Limb (tissue), 2 donors: Measurements from ENCODE around the gene FGF2.
A peak's percentile ranks its signal among the peaks of the same experiment; 100 is the strongest.
"Not testable (repeated sequence)": the region's sequence is repeated elsewhere in the genome, so short reads cannot be mapped to it uniquely, and the experiment has no call there.

Experiments
- DNase-seq, 2 donors: peaks; one replicate each; pipeline ENCODE4 v3.0.0-alpha.2; 2016; ENCODE audit errors: extremely low spot score in 2 of 2

Gene FGF2

GRCh38 chr4:122826553-122827257, at the start of gene FGF2:
TSS of gene FGF2 (plus strand) at chr4:122826831. CDS start at chr4:122827175, 344 bp downstream.
- DNase-seq = peak; percentile 86 to 90

- no peak for DNase-seq
Measured at GRCh38 chr4:122776916-122777315, 49.7 kb upstream of the FGF2 start.

- DNase-seq = no peak
Measured at GRCh38 chr4:122777846-122778673, 48.6 kb upstream of the FGF2 start.

GRCh38 chr4:122781486-122781885, 45.1 kb upstream of the FGF2 start:
- DNase-seq = no peak

- peak in 1 of 2 donors; percentile 43 for DNase-seq
Measured at GRCh38 chr4:122783301-122784215, 43.1 kb upstream of the FGF2 start.

- DNase-seq = no peak
Measured at GRCh38 chr4:122784261-122784660, 42.4 kb upstream of the FGF2 start.

- no peak for DNase-seq
Measured at GRCh38 chr4:122785099-122785498, 41.5 kb upstream of the FGF2 start.

- not testable (repeated sequence) for DNase-seq
Measured at GRCh38 chr4:122786296-122786695, 40.3 kb upstream of the FGF2 start.

GRCh38 chr4:122786920-122787319, 39.7 kb upstream of the FGF2 start:
- DNase-seq = not testable (repeated sequence)

GRCh38 chr4:122787940-122788339, 38.7 kb upstream of the FGF2 start:
- DNase-seq = no peak

GRCh38 chr4:122788935-122789334, 37.7 kb upstream of the FGF2 start:
- DNase-seq = no peak

- DNase-seq = no peak
Measured at GRCh38 chr4:122793811-122794210, 32.8 kb upstream of the FGF2 start.

- no peak for DNase-seq
Measured at GRCh38 chr4:122796801-122797404, 29.7 kb upstream of the FGF2 start.

- no peak for DNase-seq
Measured at GRCh38 chr4:122797405-122798094, 29.1 kb upstream of the FGF2 start.

- DNase-seq = peak; percentile 34 to 35
Measured at GRCh38 chr4:122798101-122798500, 28.5 kb upstream of the FGF2 start.

- DNase-seq = no peak
Measured at GRCh38 chr4:122798917-122799316, 27.7 kb upstream of the FGF2 start.

GRCh38 chr4:122803788-122804208, 22.8 kb upstream of the FGF2 start:
- no peak for DNase-seq

GRCh38 chr4:122806981-122807679, 19.5 kb upstream of the FGF2 start:
- DNase-seq = no peak

GRCh38 chr4:122810669-122811068, 16.0 kb upstream of the FGF2 start:
- no peak for DNase-seq

- not testable (repeated sequence) for DNase-seq
Measured at GRCh38 chr4:122811781-122812180, 14.8 kb upstream of the FGF2 start.
